GM12873 (cell line): ENCODE measurements around the gene GDF15.

Source experiments
- CTCF ChIP-seq: IDR thresholded peaks from 2 replicates; pipeline ENCODE4 v1.5.1; 2012; ENCODE audit warnings: low read depth, mild to moderate bottlenecking, moderate library complexity, low read length, control low read depth; ENCODE audit not compliant: insufficient read depth; ENCODE audit errors: missing control alignments

Gene GDF15

GRCh38 chr19:18424122-18424889, 38.3 kb downstream of the GDF15 start:
- TF ChIP-seq CTCF = no peak

GRCh38 chr19:18424890-18425514, 39.0 kb downstream of the GDF15 start:
- no peak for TF ChIP-seq CTCF

GRCh38 chr19:18425515-18426415, 39.8 kb downstream of the GDF15 start:
- no peak for TF ChIP-seq CTCF

- TF ChIP-seq CTCF = no peak
These were observed 40.4 kb downstream of the GDF15 start for GRCh38 chr19:18426416-18426767.

- TF ChIP-seq CTCF = no peak
These were observed 41.3 kb downstream of the GDF15 start for GRCh38 chr19:18427080-18427742.

GRCh38 chr19:18427743-18428113, 41.8 kb downstream of the GDF15 start:
- TF ChIP-seq CTCF = no peak

- no peak for TF ChIP-seq CTCF
These were observed 42.3 kb downstream of the GDF15 start for GRCh38 chr19:18428173-18428786.
